GM21447 (cell line): Measurements from ENCODE around the gene TTC36.
"Not testable (repeated sequence)": the region's sequence is repeated elsewhere in the genome, so short reads cannot be mapped to it uniquely, and the experiment has no call there.

ENCODE experiments used
- ATAC-seq: cut with Tn5 transposase; IDR thresholded peaks from one replicate; pipeline ENCODE4 v1.9.1; 2021; ENCODE audit not compliant: unreplicated experiment

TTC36 gene, protein sequence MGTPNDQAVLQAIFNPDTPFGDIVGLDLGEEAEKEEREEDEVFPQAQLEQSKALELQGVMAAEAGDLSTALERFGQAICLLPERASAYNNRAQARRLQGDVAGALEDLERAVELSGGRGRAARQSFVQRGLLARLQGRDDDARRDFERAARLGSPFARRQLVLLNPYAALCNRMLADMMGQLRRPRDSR

GRCh38 chr11:118527109-118527508 lies at the start of gene TTC36:
Gene TTC36, plus strand, starts transcription at chr11:118527474. Its CDS starts 21 bp downstream, at chr11:118527495.
- no peak for ATAC-seq

GRCh38 chr11:118481238-118481637 lies 46.0 kb upstream of the TTC36 start:
- not testable (repeated sequence) for ATAC-seq

GRCh38 chr11:118484405-118484804 lies 42.9 kb upstream of the TTC36 start:
- ATAC-seq, result no peak

GRCh38 chr11:118485273-118485672 lies 42.0 kb upstream of the TTC36 start:
- no peak for ATAC-seq

DNA sequence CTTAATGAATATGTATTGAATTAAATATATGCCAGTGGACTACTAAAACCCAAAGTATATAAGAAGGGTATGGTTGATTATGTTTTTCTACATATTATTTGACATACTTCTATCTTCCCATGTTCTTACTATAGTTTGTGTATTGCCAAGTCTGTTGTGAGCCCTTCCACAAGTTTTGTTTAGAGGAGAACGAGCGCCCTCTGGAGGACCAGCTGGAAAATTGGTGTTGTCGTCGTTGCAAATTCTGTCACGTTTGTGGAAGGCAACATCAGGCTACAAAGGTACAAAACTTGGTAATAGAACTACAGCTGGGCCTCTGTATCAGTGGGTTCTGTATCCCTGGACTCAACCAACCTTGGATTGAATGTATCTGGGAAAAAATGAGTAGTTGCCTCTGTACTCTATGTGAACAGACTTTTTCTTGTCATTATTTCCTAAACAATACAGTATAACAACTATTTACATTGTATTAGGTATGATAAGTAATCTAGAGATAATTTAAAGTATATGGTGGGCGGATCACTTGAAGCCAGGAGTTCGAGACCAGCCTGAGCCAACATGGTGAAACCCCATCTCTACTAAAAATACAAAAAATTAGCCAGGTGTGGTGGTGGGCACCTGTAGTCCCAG lies 38.7 kb upstream of the TTC36 start:
- ATAC-seq, result no peak

- no peak for ATAC-seq
These were observed 36.2 kb upstream of the TTC36 start for GRCh38 chr11:118491041-118491440.

DNA sequence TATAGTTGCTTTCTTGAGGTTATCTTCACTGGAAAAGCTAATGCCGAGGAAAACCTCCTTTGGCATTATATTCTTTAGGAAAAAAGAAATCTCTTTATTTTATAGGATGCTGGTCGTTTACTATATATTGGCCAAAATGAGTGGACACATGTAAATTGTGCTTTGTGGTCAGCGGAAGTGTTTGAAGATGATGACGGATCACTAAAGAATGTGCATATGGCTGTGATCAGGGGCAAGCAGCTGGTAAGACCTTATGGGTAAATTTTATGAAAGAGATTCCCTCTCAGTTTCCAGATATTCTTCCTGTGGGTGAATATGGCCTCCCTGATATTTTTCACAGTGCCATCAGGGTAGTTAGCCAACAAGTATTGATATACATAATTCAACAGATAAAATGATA lies 29.4 kb upstream of the TTC36 start:
- no peak for ATAC-seq

DNA sequence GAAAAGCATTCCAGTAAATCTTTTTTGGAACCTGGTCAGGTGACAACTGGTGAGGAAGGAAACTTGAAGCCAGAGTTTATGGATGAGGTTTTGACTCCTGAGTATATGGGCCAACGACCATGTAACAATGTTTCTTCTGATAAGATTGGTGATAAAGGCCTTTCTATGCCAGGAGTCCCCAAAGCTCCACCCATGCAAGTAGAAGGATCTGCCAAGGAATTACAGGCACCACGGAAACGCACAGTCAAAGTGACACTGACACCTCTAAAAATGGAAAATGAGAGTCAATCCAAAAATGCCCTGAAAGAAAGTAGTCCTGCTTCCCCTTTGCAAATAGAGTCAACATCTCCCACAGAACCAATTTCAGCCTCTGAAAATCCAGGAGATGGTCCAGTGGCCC lies 24.1 kb upstream of the TTC36 start:
- ATAC-seq, result no peak

DNA sequence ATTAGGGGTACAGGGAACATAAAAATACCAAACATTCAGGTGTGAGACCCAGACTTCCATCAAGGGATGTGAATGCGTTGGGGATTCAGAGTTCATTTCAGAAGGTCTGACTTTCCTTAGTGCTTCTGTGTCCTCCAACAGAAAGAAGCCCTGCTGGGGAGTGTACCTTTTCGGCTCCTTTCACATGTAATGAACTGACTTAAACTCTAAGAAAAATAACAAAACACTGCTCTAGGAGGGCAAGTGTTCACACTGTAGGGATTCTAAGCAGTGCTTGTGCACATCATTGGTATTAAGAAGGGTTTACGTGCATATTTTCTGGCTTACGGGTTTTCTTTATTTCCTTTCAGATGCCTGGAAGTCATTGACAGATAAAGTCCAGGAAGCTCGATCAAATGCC lies 15.7 kb upstream of the TTC36 start:
- ATAC-seq, result no peak

- no peak for ATAC-seq
These were observed 13.2 kb upstream of the TTC36 start for GRCh38 chr11:118514103-118514502.

- ATAC-seq, result no peak
These were observed 7.7 kb upstream of the TTC36 start for GRCh38 chr11:118519549-118519948.

DNA sequence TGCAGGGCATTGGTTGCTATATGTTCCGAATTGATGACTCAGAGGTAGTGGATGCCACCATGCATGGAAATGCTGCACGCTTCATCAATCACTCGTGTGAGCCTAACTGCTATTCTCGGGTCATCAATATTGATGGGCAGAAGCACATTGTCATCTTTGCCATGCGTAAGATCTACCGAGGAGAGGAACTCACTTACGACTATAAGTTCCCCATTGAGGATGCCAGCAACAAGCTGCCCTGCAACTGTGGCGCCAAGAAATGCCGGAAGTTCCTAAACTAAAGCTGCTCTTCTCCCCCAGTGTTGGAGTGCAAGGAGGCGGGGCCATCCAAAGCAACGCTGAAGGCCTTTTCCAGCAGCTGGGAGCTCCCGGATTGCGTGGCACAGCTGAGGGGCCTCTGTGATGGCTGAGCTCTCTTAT lies 5.4 kb upstream of the TTC36 start:
- ATAC-seq, result no peak

DNA sequence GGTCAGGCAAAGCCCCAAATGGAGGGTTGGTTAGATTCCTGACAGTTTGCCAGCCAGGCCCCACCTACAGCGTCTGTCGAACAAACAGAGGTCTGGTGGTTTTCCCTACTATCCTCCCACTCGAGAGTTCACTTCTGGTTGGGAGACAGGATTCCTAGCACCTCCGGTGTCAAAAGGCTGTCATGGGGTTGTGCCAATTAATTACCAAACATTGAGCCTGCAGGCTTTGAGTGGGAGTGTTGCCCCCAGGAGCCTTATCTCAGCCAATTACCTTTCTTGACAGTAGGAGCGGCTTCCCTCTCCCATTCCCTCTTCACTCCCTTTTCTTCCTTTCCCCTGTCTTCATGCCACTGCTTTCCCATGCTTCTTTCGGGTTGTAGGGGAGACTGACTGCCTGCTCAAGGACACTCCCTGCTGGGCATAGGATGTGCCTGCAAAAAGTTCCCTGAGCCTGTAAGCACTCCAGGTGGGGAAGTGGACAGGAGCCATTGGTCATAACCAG lies 4.7 kb upstream of the TTC36 start:
- no peak for ATAC-seq

- ATAC-seq, result no peak
These were observed 2.9 kb upstream of the TTC36 start for GRCh38 chr11:118524356-118524755.

GRCh38 chr11:118524757-118525470 lies 2.4 kb upstream of the TTC36 start:
- no peak for ATAC-seq

- ATAC-seq, result no peak
These were observed 586 bp upstream of the TTC36 start for GRCh38 chr11:118526688-118527087.

DNA sequence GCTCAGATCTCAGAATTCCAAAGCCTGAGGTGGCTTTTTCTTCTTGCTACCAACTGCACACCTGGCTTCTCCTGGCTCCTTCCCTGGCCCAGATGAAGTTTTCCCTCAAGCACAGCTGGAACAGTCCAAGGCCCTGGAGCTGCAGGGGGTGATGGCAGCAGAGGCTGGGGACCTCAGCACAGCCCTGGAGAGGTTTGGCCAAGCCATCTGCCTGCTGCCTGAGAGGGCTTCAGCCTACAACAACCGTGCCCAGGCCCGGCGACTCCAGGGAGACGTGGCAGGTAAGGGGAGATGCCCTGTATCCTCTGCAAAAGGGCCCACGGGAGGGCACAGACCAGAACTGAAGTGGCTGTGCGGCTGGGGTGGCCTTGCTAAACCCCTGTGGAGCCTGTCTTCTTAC lies 1.2 kb downstream of the TTC36 start:
- no peak for ATAC-seq

DNA sequence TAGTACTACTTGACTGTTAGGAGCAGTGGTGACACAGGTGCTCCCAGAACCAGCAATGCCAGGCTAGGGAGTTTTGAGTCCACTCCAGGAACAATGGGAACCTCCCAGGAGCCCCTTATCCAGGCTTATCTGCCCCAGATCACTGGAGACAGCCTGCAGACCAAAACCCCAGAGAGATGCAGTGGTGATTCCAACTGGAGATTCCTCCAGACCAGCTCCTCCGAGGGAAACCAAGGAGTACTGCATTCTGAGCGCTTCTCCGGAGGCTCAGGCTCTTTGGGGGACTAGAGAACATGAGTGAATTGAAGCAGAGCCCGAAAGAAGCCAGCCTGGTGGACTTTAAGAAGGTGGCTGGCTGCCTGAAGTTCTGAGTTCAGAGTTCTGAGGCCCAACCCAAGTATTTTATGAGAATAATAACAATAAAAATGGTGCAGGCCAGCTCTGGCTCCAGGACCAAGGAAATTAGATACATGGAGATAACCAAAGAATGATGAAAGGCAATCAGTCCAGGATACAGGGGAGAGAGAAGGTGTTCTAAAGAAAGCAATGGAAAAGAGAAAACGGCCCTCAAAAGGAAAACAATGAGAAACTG lies 2.4 kb downstream of the TTC36 start:
- ATAC-seq, result no peak

- ATAC-seq, result no peak
These were observed 3.0 kb downstream of the TTC36 start for GRCh38 chr11:118530180-118530682.

GRCh38 chr11:118530683-118531596 lies 3.7 kb downstream of the TTC36 start, which contains the start of gene TMEM25:
Gene TMEM25, plus strand, starts transcription at chr11:118531192. Its CDS starts 610 bp downstream, at chr11:118531802.
- ATAC-seq, result peak; percentile 73
